PC-9 (cell line): ENCODE data around the gene TUBB4B.

Source experiments
- CTCF ChIP-seq: fragments of 200-600 bp; sonication (generic); conservative IDR thresholded peaks from 2 replicates; pipeline ENCODE4 v1.6.1; 2017; ENCODE audit warnings: mixed run types, antibody characterized with exemption, mild to moderate bottlenecking, moderate library complexity
- EZH2 ChIP-seq: fragments of 200-600 bp; sonication (generic); IDR thresholded peaks from 2 replicates; pipeline ENCODE4 v1.8.0; 2017; ENCODE audit warnings: antibody characterized with exemption, low read depth

GRCh38 chr9:137277329-137278041, 36.4 kb downstream of the TUBB4B start, which contains the start of gene TOR4A:
- TF ChIP-seq CTCF (no peak; the same call in 1 of the 2 replicates), EZH2 (no peak)
